Natural killer cell (primary cell): ENCODE measurements around the gene ZSWIM6. TPM values are rescaled to one million over a fixed set of nuclear protein-coding genes. Genes with fewer than 3 reads are reported as not detected.

ENCODE experiments used
- ATAC-seq, 3 donors: fragments of 150-1000 bp in 2 of 3; fragments of 200-7000 bp in 1 of 3; cut with Tn5 transposase; 1 replicate in 1 of 3; 2 replicates in 2 of 3; pipeline ENCODE4 v1.10.0; 2021; ENCODE audit warnings: mild to moderate bottlenecking in 2 of 3, moderate library complexity in 2 of 3
- DNase-seq, 2 donors: peaks; one replicate each; pipeline versions ENCODE4 v3.0.0 to v3.0.0-alpha.2; 2013 to 2021; ENCODE audit warnings: mixed read lengths in 1 of 2
- H3K27ac ChIP-seq: one replicate; pipeline ENCODE4 v1.5.1; 2013; ENCODE audit warnings: mild to moderate bottlenecking, low read length
- H3K27me3 ChIP-seq: one replicate; pipeline ENCODE4 v1.6.1; 2013; ENCODE audit warnings: low read length; ENCODE audit not compliant: control insufficient read depth, insufficient read depth
- H3K36me3 ChIP-seq: one replicate; pipeline ENCODE4 v1.6.1; 2013; ENCODE audit warnings: low read length; ENCODE audit not compliant: control insufficient read depth, insufficient read depth
- H3K4me1 ChIP-seq: one replicate; pipeline ENCODE4 v1.6.1; 2013; ENCODE audit warnings: low read length; ENCODE audit not compliant: control insufficient read depth, insufficient read depth
- H3K4me3 ChIP-seq: one replicate; pipeline ENCODE4 v1.5.1; 2013; ENCODE audit warnings: low read length
- H3K9me3 ChIP-seq: one replicate; pipeline ENCODE4 v1.6.1; 2013; ENCODE audit warnings: low read length; ENCODE audit not compliant: control insufficient read depth, insufficient read depth
- H3K27ac Mint-ChIP-seq, 2 donors: one replicate each; pipeline ENCODE4 v1.8.0; 2022; ENCODE audit warnings: mild to moderate bottlenecking in 2 of 2, mixed read lengths in 2 of 2, moderate library complexity in 1 of 2
- H3K27me3 Mint-ChIP-seq, 2 donors: one replicate each; pipeline ENCODE4 v1.8.0; 2022; ENCODE audit warnings: low read depth in 2 of 2, mixed read lengths in 2 of 2
- H3K36me3 Mint-ChIP-seq: one replicate; pipeline ENCODE4 v1.8.0; 2022; ENCODE audit warnings: mixed read lengths
- H3K4me1 Mint-ChIP-seq, 2 donors: one replicate each; pipeline ENCODE4 v1.8.0; 2022; ENCODE audit warnings: mixed read lengths in 2 of 2
- H3K4me3 Mint-ChIP-seq: one replicate; pipeline ENCODE4 v1.8.0; 2022; ENCODE audit warnings: mild to moderate bottlenecking, moderate library complexity, mixed read lengths
- H3K9me3 Mint-ChIP-seq, 2 donors: one replicate each; pipeline ENCODE4 v1.8.0; 2022; ENCODE audit warnings: mixed read lengths in 2 of 2
- CTCF ChIP-seq: fragments of 200-600 bp; IDR thresholded peaks from one replicate; pipeline ENCODE4 v1.8.0; 2022; ENCODE audit warnings: antibody characterized with exemption
- WGBS: methylation state at CpG from one replicate; pipeline ENCODE4 v1.1.7; 2013; ENCODE audit warnings: missing lambda C conversion rate; ENCODE audit not compliant: insufficient coverage; 5-methylcytosine and 5-hydroxymethylcytosine counted together
- intact Hi-C: fragments of 100-400 bp; cut with micrococcal nuclease; formaldehyde crosslinking; loops from one replicate; pipeline ENCODE4 v1.14.2; 2022
- total RNA-seq, 4 donors: library from RNA; stranded (reverse); fragments of 120-200 nt in 1 of 4; gene quantifications; one replicate each; pipeline versions ENCODE4 v1.2.3 to v1.2.4, GENCODE V29; 2013 to 2022

Gene ZSWIM6
- total RNA-seq, 3 donors from 2014 or later (not counting 1 experiment from before 2014, with no cell fraction given) = 8.7 to 11.4 (median 10.5) TPM

- H3K4me3 ChIP-seq = no peak overlapping the region
- Mint-ChIP-seq H3K4me1 (peaks cover 12 to 20% of the 10 kb centered on the region in 2 donors), H3K27me3 (no peaks in the 10 kb centered on the region), H3K9me3 (no peaks in the 10 kb centered on the region), H3K4me3 (no peak overlapping the region), H3K36me3 (no peaks in the 10 kb centered on the region), H3K27ac (no peak overlapping the region)
- DNase-seq (no peak), ATAC-seq (no peak)
- TF ChIP-seq CTCF = no peak
- H3K4me1 ChIP-seq = no peaks in the 10 kb centered on the region
- H3K27me3 ChIP-seq = no peaks in the 10 kb centered on the region
- 100% methylated on average over 1 of the region's 3 CpGs for WGBS
- intact Hi-C loops = no loop called here
- H3K36me3 ChIP-seq = no peaks in the 10 kb centered on the region
- H3K27ac ChIP-seq = no peak overlapping the region
- no peaks in the 10 kb centered on the region for H3K9me3 ChIP-seq
Measured at GRCh38 chr5:61460471-61460870, 128.4 kb downstream of the ZSWIM6 start.

GRCh38 chr5:61461417-61461816 lies 129.4 kb downstream of the ZSWIM6 start:
- no peaks in the 10 kb centered on the region for H3K9me3 Mint-ChIP-seq
- 100% methylated on average over 1 of the region's 1 CpG for WGBS
- H3K4me1 Mint-ChIP-seq = peaks cover 20 to 21% of the 10 kb centered on the region in 2 donors
- no peak overlapping the region for H3K27ac ChIP-seq
- ATAC-seq (no peak), DNase-seq (no peak)
- H3K27me3 ChIP-seq = no peaks in the 10 kb centered on the region
- H3K4me3 Mint-ChIP-seq = no peak overlapping the region
- no peaks in the 10 kb centered on the region for H3K27me3 Mint-ChIP-seq
- TF ChIP-seq CTCF = no peak
- H3K4me1 ChIP-seq = no peaks in the 10 kb centered on the region
- no peaks in the 10 kb centered on the region for H3K36me3 ChIP-seq
- intact Hi-C loops = no loop called here
- H3K4me3 ChIP-seq = no peak overlapping the region
- H3K27ac Mint-ChIP-seq = no peak overlapping the region
- H3K36me3 Mint-ChIP-seq = no peaks in the 10 kb centered on the region
- H3K9me3 ChIP-seq = no peaks in the 10 kb centered on the region

- no peaks in the 10 kb centered on the region for H3K36me3 ChIP-seq
- Mint-ChIP-seq H3K27ac (no peak overlapping the region), H3K36me3 (no peaks in the 10 kb centered on the region), H3K4me1 (peaks cover 20 to 24% of the 10 kb centered on the region in 2 donors), H3K27me3 (no peaks in the 10 kb centered on the region), H3K4me3 (no peak overlapping the region), H3K9me3 (no peaks in the 10 kb centered on the region)
- no peak for ATAC-seq
- intact Hi-C loops = no loop called here
- no peak for TF ChIP-seq CTCF
- 100% methylated on average over 1 of the region's 1 CpG for WGBS
- no peak overlapping the region for H3K4me3 ChIP-seq
- no peaks in the 10 kb centered on the region for H3K9me3 ChIP-seq
- DNase-seq = no peak
- no peak overlapping the region for H3K27ac ChIP-seq
- H3K27me3 ChIP-seq = no peaks in the 10 kb centered on the region
- no peaks in the 10 kb centered on the region for H3K4me1 ChIP-seq
Measured at GRCh38 chr5:61461926-61462325, 129.9 kb downstream of the ZSWIM6 start.

GRCh38 chr5:61463596-61463995 lies 131.5 kb downstream of the ZSWIM6 start:
- Histone ChIP-seq H3K9me3 (no peaks in the 10 kb centered on the region), H3K27me3 (no peaks in the 10 kb centered on the region), H3K27ac (no peak overlapping the region), H3K36me3 (no peaks in the 10 kb centered on the region), H3K4me3 (no peak overlapping the region), H3K4me1 (no peaks in the 10 kb centered on the region)
- H3K36me3 Mint-ChIP-seq = no peaks in the 10 kb centered on the region
- DNase-seq (no peak), ATAC-seq (no peak)
- intact Hi-C loops = no loop called here
- WGBS = 100% methylated on average over 2 of the region's 2 CpGs
- TF ChIP-seq CTCF = no peak
- H3K27ac Mint-ChIP-seq = no peak overlapping the region
- H3K4me1 Mint-ChIP-seq = peaks cover 25 to 29% of the 10 kb centered on the region in 2 donors
- H3K27me3 Mint-ChIP-seq = no peaks in the 10 kb centered on the region
- no peak overlapping the region for H3K4me3 Mint-ChIP-seq
- no peaks in the 10 kb centered on the region for H3K9me3 Mint-ChIP-seq
